NCI-H2196 treated with DMSO at 0.1 percent for 48 hours (cell line): ENCODE data around the gene COG4.

ENCODE experiments used
- DNase-seq: peaks from one replicate; lab custom pipeline; 2025; ENCODE audit not compliant: unreplicated experiment; lab: John Stamatoyannopoulos, UW

COG4 gene

GRCh38 chr16:70480127-70481105 is 42.9 kb downstream of the COG4 start:
- no peak for DNase-seq

GRCh38 chr16:70478912-70479341 is 44.4 kb downstream of the COG4 start:
- DNase-seq = no peak

- no peak for DNase-seq
Observed at GRCh38 chr16:70478169-70478568, 45.2 kb downstream of the COG4 start.

- no peak for DNase-seq
Observed at GRCh38 chr16:70476272-70477020, 46.9 kb downstream of the COG4 start.

- no peak for DNase-seq
Observed at GRCh38 chr16:70475054-70475871, 48.1 kb downstream of the COG4 start.

- DNase-seq = no peak
Observed at GRCh38 chr16:70474320-70475053, 48.9 kb downstream of the COG4 start.

- DNase-seq = no peak
Observed at GRCh38 chr16:70473446-70474319, 49.7 kb downstream of the COG4 start.

- no peak for DNase-seq
Observed at GRCh38 chr16:70472786-70473433, 50.4 kb downstream of the COG4 start.

GRCh38 chr16:70470927-70471341 is 52.4 kb downstream of the COG4 start:
- no peak for DNase-seq

GRCh38 chr16:70470141-70470926 is 53.0 kb downstream of the COG4 start:
- DNase-seq = no peak

- DNase-seq = no peak
Observed at GRCh38 chr16:70468776-70469525, 54.4 kb downstream of the COG4 start.

- no peak for DNase-seq
Observed at GRCh38 chr16:70467608-70468007, 55.7 kb downstream of the COG4 start.

GRCh38 chr16:70467113-70467512 is 56.2 kb downstream of the COG4 start:
- no peak for DNase-seq

- DNase-seq = no peak
Observed at GRCh38 chr16:70466805-70467076, 56.6 kb downstream of the COG4 start.

- DNase-seq = no peak
Observed at GRCh38 chr16:70465999-70466804, 57.2 kb downstream of the COG4 start.

GRCh38 chr16:70463235-70463634 is 60.1 kb downstream of the COG4 start:
- DNase-seq = no peak

- no peak for DNase-seq
Observed at GRCh38 chr16:70460737-70461261, 62.6 kb downstream of the COG4 start.
